Body of pancreas (tissue), 4 donors: ENCODE data around the gene DHRS7B. TPM values are rescaled to one million over a fixed set of nuclear protein-coding genes. Genes with fewer than 3 reads are reported as not detected.
"Not testable (repeated sequence)": the region's sequence is repeated elsewhere in the genome, so short reads cannot be mapped to it uniquely, and the experiment has no call there.

Experiments used
- ATAC-seq: fragments of 150-250 bp; one replicate; pipeline ENCODE4 v1.9.1; 2016
- DNase-seq, 4 donors: peaks; one replicate each; pipeline ENCODE4 v3.0.0-alpha.2; 2019
- H3K27ac ChIP-seq, 4 donors: fragments of 200-600 bp; sonication (generic); 1 replicate in 3 of 4; 2 replicates in 1 of 4; pipeline versions ENCODE4 v1.5.1 to v1.6.1; 2016 to 2019; ENCODE audit warnings: mild to moderate bottlenecking in 1 of 4, mixed read lengths in 1 of 4, moderate library complexity in 1 of 4
- H3K27me3 ChIP-seq, 2 donors: fragments of 200-600 bp; sonication (generic); one replicate each; pipeline ENCODE4 v1.6.0; 2016; ENCODE audit warnings: mild to moderate bottlenecking in 1 of 2
- H3K36me3 ChIP-seq, 2 donors: fragments of 200-600 bp; sonication (generic); replicated peaks in 1 of 2; 2 replicates each; pipeline ENCODE4 v1.5.1; 2016; ENCODE audit warnings: low read depth in 2 of 2; ENCODE audit not compliant: insufficient read depth in 1 of 2
- H3K4me1 ChIP-seq: fragments of 200-600 bp; sonication (generic); one replicate; pipeline ENCODE4 v1.6.0; 2016
- H3K4me3 ChIP-seq, 2 donors: fragments of 200-600 bp; sonication (generic); 1 replicate in 1 of 2; 2 replicates in 1 of 2; pipeline ENCODE4 v1.5.1; 2016 to 2019
- H3K9me3 ChIP-seq, 3 donors: fragments of 200-600 bp; sonication (generic); 1 replicate in 2 of 3; 2 replicates in 1 of 3; pipeline ENCODE4 v1.5.1; 2016
- POLR2A ChIP-seq, 3 donors: fragments of 450-650 bp; IDR thresholded peaks; one replicate each; pipeline ENCODE4 v1.6.1; 2016; ENCODE audit warnings: antibody characterized with exemption in 3 of 3, mild to moderate bottlenecking in 2 of 3
- WGBS, 2 donors: methylation state at CpG; one replicate each; pipeline ENCODE4 v1.1.5; 2017; 5-methylcytosine and 5-hydroxymethylcytosine counted together
- intact Hi-C: fragments of 100-400 bp; cut with DNase I; formaldehyde crosslinking; loops from one replicate; pipeline ENCODE4 v1.15.1; 2023
- total RNA-seq, 2 donors: library from RNA; depleted of rRNA; stranded (reverse); fragments of >200 nt; gene quantifications; one replicate each; pipeline ENCODE4 v1.1.0, GENCODE V29; 2016
- TF ChIP-seq, protein P1 (sequence below), 7 experiments: fragments of 450-650 bp in 4 of 7; fragments of 200-600 bp in 3 of 7; sonication (generic) in 3 of 7; IDR thresholded peaks; one replicate each; pipeline ENCODE4 v1.5.1; 2016 to 2019; ENCODE audit warnings: antibody characterized with exemption in 7 of 7

The DHRS7B gene
- total RNA-seq, 2 donors from 2014 or later: 14.0 to 14.5 TPM

DNA sequence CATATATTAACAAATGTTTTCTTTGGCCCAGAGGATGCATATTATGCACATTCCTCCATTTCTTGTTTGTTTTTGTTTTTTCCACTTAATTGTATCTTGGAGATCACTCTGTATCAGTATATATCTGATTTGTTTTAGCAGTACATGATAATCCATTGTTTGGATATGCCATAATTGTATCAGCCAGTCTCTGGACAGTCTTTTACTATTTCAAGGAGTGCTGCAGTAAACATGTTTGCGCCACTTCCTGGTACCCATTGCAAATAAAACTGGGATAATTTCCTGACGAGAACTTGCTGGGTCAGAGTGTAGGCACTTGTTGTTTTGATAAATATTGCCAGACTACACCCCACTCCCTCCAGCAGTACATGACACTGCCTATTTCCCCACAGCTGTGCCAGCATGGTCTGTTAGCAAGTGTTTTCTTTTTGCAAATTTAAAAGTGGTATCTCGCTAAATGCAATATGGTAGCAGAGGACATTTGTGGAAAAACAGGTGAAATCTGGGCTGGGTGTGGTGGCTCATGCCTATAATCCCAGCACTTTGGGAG, 92.1 kb downstream of the DHRS7B start:
- no peak for TF ChIP-seq POLR2A (IDR thresholded peaks at IDR 0.05)
- TF ChIP-seq, protein P1, sequence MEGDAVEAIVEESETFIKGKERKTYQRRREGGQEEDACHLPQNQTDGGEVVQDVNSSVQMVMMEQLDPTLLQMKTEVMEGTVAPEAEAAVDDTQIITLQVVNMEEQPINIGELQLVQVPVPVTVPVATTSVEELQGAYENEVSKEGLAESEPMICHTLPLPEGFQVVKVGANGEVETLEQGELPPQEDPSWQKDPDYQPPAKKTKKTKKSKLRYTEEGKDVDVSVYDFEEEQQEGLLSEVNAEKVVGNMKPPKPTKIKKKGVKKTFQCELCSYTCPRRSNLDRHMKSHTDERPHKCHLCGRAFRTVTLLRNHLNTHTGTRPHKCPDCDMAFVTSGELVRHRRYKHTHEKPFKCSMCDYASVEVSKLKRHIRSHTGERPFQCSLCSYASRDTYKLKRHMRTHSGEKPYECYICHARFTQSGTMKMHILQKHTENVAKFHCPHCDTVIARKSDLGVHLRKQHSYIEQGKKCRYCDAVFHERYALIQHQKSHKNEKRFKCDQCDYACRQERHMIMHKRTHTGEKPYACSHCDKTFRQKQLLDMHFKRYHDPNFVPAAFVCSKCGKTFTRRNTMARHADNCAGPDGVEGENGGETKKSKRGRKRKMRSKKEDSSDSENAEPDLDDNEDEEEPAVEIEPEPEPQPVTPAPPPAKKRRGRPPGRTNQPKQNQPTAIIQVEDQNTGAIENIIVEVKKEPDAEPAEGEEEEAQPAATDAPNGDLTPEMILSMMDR (IDR thresholded peaks at IDR 0.05): no peak
- no peak for DNase-seq
- intact Hi-C loops: no loop called here
- ATAC-seq: no peak
- Histone ChIP-seq H3K27ac (no peak overlapping the region), H3K36me3 (no peaks in the 10 kb centered on the region), H3K4me3 (no peak overlapping the region), H3K27me3 (no peaks in the 10 kb centered on the region), H3K4me1 (peaks cover 18% of the 10 kb centered on the region), H3K9me3 (no peaks in the 10 kb centered on the region)
- 71 to 74% methylated on average over 3 of the region's 3 CpGs for WGBS, 2 donors

DNA sequence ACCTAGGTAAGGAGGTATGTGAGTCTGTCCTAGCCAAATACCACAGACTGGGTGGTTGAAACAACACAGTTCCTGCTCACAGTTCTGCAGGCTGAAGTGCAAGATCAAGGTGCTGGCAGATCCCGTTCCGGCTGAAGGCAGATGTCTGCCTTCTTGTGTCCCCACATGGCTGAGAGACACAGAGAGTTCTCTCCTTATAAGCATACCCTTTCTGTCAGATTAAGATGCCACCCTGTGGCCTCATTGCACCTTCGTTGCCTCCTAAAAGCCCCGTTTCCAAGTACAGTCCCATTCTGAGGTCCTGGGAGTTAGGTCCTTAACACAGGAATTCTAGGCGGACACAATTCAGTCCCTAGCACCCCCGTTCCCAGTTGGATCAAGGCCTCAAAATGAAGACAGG, 96.3 kb downstream of the DHRS7B start:
- Histone ChIP-seq H3K27me3 (no peaks in the 10 kb centered on the region), H3K36me3 (no peaks in the 10 kb centered on the region), H3K4me1 (no peaks in the 10 kb centered on the region), H3K4me3 (no peak overlapping the region), H3K9me3 (no peaks in the 10 kb centered on the region), H3K27ac (no peak overlapping the region)
- WGBS, 2 donors: 95 to 96% methylated on average over 6 of the region's 6 CpGs
- intact Hi-C loops: no loop called here
- ATAC-seq (no peak), DNase-seq (no peak)
- TF ChIP-seq, protein P1 (IDR thresholded peaks at IDR 0.05): no peak

DNA sequence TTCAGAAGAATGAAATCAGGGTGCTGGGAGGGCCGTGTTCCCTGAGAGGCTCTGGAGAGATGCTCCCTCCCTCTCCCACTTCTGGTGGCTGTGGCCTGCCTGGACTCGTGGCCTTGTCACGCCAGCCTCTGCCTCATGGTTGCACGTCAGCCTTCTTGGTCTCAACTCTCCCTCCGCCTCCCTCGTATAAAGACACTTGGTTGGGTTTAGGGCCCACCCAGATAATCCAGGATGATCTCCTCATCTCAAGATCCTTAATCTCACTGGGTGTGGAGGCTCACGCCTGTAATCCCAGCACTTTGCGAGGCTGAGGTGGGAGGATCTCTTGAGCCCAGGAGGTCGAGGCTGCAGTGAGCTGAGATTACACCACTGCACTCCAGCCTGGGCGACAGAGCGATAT, 100.5 kb downstream of the DHRS7B start:
- intact Hi-C loops, H3K36me3 ChIP-seq, H3K27me3 ChIP-seq, H3K4me3 ChIP-seq, H3K4me1 ChIP-seq, H3K9me3 ChIP-seq, H3K27ac ChIP-seq, ATAC-seq, DNase-seq: not testable (repeated sequence)
- WGBS, 2 donors: 87 to 89% methylated on average over 11 of the region's 11 CpGs

DNA sequence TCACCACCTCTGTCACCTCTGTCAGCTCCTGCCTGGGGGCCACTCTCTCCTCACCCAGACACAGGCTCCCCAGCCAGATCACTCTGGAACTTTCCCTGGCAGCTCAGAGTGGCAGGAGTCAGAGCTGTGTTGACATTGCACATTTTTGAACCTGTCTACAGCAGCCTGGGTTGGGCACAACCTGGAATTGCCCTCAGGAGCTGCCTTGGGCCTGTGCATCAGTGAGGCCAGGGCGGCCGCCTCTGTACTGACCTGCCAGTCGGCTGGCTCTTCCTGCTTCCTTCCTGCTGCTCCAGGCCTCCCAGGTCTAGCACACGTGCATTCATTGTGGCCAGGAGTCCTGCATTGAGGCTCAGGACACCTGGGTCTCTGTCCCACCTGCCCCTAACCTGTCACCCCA, 101.3 kb downstream of the DHRS7B start:
- no peak overlapping the region for H3K4me3 ChIP-seq
- TF ChIP-seq, protein P1 (IDR thresholded peaks at IDR 0.05): no peak
- TF ChIP-seq POLR2A (IDR thresholded peaks at IDR 0.05): no peak
- no peak overlapping the region for H3K27ac ChIP-seq
- H3K4me1 ChIP-seq: no peaks in the 10 kb centered on the region
- ATAC-seq (no peak), DNase-seq (no peak)
- H3K27me3 ChIP-seq: no peaks in the 10 kb centered on the region
- H3K36me3 ChIP-seq: no peaks in the 10 kb centered on the region
- H3K9me3 ChIP-seq: no peaks in the 10 kb centered on the region
- intact Hi-C loops: no loop called here
- WGBS, 2 donors: 70% methylated on average over 3 of the region's 4 CpGs; no CpG with 5 or more reads in 1 of the 2 donors

DNA sequence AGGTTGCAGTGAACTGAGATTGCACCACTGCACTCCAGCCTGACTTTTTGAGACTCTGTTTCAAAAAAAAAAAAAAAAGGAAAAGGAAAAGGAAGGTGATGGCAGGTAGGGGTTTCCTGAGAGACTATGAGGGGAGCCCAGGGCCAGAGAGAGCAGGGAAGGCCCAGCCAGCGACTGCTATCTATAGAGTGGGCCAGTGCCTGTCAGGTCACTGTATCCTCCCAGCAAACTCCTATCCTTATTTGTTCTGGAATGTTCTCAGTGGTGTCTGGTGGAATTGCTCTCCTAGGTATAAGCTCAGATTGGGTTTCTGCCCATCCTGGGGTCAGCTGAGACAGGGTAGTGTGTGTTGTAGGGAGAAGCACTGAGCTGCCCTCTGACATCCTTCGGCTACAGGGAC, 102.1 kb downstream of the DHRS7B start:
- Histone ChIP-seq H3K9me3 (no peaks in the 10 kb centered on the region), H3K36me3 (no peaks in the 10 kb centered on the region), H3K27me3 (no peaks in the 10 kb centered on the region), H3K27ac (no peak overlapping the region), H3K4me3 (no peak overlapping the region), H3K4me1 (no peaks in the 10 kb centered on the region)
- no peak for ATAC-seq
- no peak for DNase-seq
- 69 to 96% methylated on average over 2 of the region's 2 CpGs for WGBS, 2 donors
- TF ChIP-seq, protein P1 (IDR thresholded peaks at IDR 0.05): no peak
- no peak for TF ChIP-seq POLR2A (IDR thresholded peaks at IDR 0.05)
- intact Hi-C loops: no loop called here
